Measurements from ENCODE around the gene SART3.
"Not testable (repeated sequence)": the region's sequence is repeated elsewhere in the genome, so short reads cannot be mapped to it uniquely, and the experiment has no call there.

The SART3 gene

GRCh38 chr12:108595711-108596647 is 35.0 kb upstream of the SART3 start:
- TF ChIP-seq CTCF (IDR thresholded peaks at IDR 0.05; ENCODE audit: low read depth, low read length) = no peak
- H3K4me3 ChIP-seq (ENCODE audit: low read depth, low read length) = peak overlapping the region; percentile 71

- TF ChIP-seq CTCF (IDR thresholded peaks at IDR 0.05; ENCODE audit: low read depth, low read length) = no peak
- H3K4me3 ChIP-seq (ENCODE audit: low read depth, low read length) = peak overlapping the region; percentile 71
These were observed 34.2 kb upstream of the SART3 start for GRCh38 chr12:108594960-108595710.

GRCh38 chr12:108594323-108594903 is 33.4 kb upstream of the SART3 start:
- TF ChIP-seq CTCF (IDR thresholded peaks at IDR 0.05; ENCODE audit: low read depth, low read length) = no peak
- no peak overlapping the region for H3K4me3 ChIP-seq (ENCODE audit: low read depth, low read length)

GRCh38 chr12:108592033-108592909 is 31.3 kb upstream of the SART3 start:
- no peak for TF ChIP-seq CTCF (IDR thresholded peaks at IDR 0.05; ENCODE audit: low read depth, low read length)
- H3K4me3 ChIP-seq (ENCODE audit: low read depth, low read length) = no peak overlapping the region

- no peak overlapping the region for H3K4me3 ChIP-seq (ENCODE audit: low read depth, low read length)
- TF ChIP-seq CTCF (IDR thresholded peaks at IDR 0.05; ENCODE audit: low read depth, low read length) = no peak
These were observed 30.5 kb upstream of the SART3 start for GRCh38 chr12:108591267-108591980.

- not testable (repeated sequence) for H3K4me3 ChIP-seq (ENCODE audit: low read depth, low read length)
These were observed 29.5 kb upstream of the SART3 start for GRCh38 chr12:108590463-108590862.

All from WI38 (cell line).